ENCODE measurements around the gene NOL3.

DNA sequence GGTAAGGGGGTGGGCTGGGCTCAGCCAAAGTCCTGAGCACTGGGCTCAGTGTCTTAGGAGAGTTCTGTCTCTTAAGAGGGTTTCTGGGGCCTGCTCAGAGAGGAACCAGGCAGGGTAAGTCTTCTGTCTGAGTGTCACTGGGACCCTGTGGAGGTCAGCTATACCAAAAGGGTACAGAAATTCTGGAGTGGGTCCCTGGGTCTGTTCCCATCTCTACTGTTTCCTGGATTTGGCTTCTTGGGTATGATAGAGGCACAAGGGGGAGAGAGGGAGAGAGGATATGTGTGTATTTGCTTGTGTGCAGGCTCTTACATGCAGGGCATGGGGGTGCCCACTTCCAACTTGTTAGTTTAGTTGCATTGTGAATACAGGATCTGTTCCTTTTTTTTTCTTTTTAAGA, 23.2 kb downstream of the NOL3 start:
- TF ChIP-seq, protein P1, sequence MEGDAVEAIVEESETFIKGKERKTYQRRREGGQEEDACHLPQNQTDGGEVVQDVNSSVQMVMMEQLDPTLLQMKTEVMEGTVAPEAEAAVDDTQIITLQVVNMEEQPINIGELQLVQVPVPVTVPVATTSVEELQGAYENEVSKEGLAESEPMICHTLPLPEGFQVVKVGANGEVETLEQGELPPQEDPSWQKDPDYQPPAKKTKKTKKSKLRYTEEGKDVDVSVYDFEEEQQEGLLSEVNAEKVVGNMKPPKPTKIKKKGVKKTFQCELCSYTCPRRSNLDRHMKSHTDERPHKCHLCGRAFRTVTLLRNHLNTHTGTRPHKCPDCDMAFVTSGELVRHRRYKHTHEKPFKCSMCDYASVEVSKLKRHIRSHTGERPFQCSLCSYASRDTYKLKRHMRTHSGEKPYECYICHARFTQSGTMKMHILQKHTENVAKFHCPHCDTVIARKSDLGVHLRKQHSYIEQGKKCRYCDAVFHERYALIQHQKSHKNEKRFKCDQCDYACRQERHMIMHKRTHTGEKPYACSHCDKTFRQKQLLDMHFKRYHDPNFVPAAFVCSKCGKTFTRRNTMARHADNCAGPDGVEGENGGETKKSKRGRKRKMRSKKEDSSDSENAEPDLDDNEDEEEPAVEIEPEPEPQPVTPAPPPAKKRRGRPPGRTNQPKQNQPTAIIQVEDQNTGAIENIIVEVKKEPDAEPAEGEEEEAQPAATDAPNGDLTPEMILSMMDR (IDR thresholded peaks at IDR 0.05), result no peak
- TF ChIP-seq EP300 (IDR thresholded peaks at IDR 0.05), result no peak

All from tibial nerve (tissue), 4 donors.